ENCODE data around the gene HBA2.
"Not testable (repeated sequence)": the region's sequence is repeated elsewhere in the genome, so short reads cannot be mapped to it uniquely, and the experiment has no call there.

The HBA2 gene

DNA sequence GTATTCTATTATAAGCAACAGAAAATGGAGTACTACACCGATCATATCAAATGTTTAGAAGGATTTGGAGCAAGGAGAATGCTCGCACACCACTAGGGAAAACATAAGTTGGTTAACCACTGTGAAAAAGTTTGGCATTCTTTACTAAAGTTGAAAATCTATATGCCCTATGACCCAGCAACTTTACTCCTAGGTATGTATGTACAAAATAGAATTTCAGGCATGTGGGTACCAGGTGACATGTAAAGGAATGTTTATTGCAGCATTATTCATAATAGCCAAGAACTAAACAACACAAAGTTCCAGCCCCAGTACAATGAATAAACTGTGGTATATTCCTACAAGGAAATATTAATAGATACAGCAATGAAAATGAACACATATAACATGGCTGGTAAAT, 26.0 kb upstream of the HBA2 start:
- TF ChIP-seq POLR2A (IDR thresholded peaks at IDR 0.05; ENCODE audit: extremely low read depth, insufficient read length), result no peak
- TF ChIP-seq, protein P1, sequence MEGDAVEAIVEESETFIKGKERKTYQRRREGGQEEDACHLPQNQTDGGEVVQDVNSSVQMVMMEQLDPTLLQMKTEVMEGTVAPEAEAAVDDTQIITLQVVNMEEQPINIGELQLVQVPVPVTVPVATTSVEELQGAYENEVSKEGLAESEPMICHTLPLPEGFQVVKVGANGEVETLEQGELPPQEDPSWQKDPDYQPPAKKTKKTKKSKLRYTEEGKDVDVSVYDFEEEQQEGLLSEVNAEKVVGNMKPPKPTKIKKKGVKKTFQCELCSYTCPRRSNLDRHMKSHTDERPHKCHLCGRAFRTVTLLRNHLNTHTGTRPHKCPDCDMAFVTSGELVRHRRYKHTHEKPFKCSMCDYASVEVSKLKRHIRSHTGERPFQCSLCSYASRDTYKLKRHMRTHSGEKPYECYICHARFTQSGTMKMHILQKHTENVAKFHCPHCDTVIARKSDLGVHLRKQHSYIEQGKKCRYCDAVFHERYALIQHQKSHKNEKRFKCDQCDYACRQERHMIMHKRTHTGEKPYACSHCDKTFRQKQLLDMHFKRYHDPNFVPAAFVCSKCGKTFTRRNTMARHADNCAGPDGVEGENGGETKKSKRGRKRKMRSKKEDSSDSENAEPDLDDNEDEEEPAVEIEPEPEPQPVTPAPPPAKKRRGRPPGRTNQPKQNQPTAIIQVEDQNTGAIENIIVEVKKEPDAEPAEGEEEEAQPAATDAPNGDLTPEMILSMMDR (IDR thresholded peaks at IDR 0.05; ENCODE audit: low read depth, low read length), result no peak
- TF ChIP-seq MYC (IDR thresholded peaks at IDR 0.05; ENCODE audit: low read depth, low read length), result no peak
- TF ChIP-seq, protein P2, sequence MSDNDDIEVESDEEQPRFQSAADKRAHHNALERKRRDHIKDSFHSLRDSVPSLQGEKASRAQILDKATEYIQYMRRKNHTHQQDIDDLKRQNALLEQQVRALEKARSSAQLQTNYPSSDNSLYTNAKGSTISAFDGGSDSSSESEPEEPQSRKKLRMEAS (IDR thresholded peaks at IDR 0.05; ENCODE audit: low read depth, low read length), result no peak
- no peak overlapping the region for H3K4me3 ChIP-seq (ENCODE audit: low read depth, low read length)
- no peak for DNase-seq (ENCODE audit: low read depth)

DNA sequence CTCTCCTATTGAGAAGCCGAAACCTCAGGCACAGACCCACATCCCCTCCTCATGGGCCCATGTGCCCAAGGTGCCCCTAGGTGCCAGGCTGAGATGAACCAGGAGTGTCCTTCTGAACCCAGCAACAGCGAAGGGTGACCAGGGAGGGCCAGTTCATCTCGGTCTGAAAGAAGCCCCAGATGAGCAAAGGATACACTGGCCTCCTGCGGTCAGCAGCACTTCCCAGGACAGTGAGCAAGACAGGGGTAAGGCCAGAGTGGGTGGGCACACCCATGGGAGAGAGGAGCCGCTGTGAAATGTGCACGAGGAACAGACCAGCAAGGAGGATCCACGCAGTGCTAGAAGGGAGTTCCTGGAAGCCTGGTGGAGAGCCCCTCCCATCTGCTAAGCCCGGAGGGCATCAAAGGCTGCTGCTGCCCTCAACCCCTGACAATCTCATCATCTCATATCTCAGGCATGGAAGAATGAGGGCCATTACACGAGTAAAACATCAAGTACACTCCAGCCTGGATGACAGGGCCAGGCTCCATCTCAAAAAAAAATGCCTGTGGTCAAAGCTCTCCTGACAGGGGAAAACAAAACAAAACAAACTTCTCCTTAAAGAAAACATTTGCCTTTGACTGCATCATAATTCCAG, 23.5 kb upstream of the HBA2 start:
- TF ChIP-seq, protein P1 (IDR thresholded peaks at IDR 0.05; ENCODE audit: low read depth, low read length), result no peak
- no peak for TF ChIP-seq POLR2A (IDR thresholded peaks at IDR 0.05; ENCODE audit: extremely low read depth, insufficient read length)
- no peak for TF ChIP-seq MYC (IDR thresholded peaks at IDR 0.05; ENCODE audit: low read depth, low read length)
- TF ChIP-seq, protein P2 (IDR thresholded peaks at IDR 0.05; ENCODE audit: low read depth, low read length), result no peak
- no peak overlapping the region for H3K4me3 ChIP-seq (ENCODE audit: low read depth, low read length)
- DNase-seq (ENCODE audit: low read depth), result no peak

DNA sequence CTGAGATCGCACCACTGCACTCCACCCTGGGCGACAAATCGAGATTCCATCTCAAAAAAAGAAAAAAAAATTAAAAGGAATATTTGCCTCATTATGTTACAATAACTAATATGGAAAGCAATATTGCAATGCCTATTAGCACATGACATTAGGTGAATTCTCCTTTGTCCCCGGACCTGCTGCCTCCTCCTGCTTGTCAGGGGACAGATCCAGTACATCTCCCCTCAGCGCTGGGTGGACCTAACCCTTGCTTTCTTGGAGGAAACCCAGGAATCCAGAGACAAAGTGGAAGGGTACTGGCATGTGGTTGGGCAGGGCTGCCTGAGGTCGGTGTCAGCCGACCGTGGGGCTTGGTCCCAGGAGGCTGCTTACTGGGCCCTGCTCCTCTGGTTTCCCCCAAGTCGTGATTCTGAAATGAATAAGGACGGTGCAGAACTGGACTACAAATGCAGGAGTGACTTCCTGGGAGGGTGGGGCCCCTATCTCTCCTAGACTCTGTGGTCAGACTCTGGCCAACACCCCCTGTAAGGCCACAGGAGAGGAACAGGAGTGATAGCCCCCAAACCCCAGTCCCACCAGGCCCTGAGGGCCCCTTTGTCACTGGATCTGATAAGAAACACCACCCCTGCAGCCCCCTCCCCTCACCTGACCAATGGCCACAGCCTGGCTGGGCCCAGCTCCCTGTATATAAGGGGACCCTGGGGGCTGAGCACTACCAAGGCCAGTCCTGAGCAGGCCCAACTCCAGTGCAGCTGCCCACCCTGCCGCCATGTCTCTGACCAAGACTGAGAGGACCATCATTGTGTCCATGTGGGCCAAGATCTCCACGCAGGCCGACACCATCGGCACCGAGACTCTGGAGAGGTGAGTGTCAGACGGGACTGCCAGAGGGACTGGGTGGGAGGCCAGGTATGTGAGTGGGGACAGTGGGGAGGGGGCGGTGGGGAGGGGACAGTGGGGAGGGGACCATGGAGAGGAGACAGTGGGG, 20.2 kb upstream of the HBA2 start, which contains the start of gene HBZ:
TSS of gene HBZ (plus strand) at position 504 of the 988 bp plus-strand sequence. CDS start at position 770, 266 bp downstream.
- TF ChIP-seq MYC (IDR thresholded peaks at IDR 0.05; ENCODE audit: low read depth, low read length) (no peak), POLR2A (IDR thresholded peaks at IDR 0.05; ENCODE audit: extremely low read depth, insufficient read length) (no peak)
- TF ChIP-seq, protein P2 (IDR thresholded peaks at IDR 0.05; ENCODE audit: low read depth, low read length), result no peak
- TF ChIP-seq, protein P1 (IDR thresholded peaks at IDR 0.05; ENCODE audit: low read depth, low read length), result no peak
- no peak for DNase-seq (ENCODE audit: low read depth)
- no peak within 1 kb of the TSS for H3K4me3 ChIP-seq (ENCODE audit: low read depth, low read length)

DNA sequence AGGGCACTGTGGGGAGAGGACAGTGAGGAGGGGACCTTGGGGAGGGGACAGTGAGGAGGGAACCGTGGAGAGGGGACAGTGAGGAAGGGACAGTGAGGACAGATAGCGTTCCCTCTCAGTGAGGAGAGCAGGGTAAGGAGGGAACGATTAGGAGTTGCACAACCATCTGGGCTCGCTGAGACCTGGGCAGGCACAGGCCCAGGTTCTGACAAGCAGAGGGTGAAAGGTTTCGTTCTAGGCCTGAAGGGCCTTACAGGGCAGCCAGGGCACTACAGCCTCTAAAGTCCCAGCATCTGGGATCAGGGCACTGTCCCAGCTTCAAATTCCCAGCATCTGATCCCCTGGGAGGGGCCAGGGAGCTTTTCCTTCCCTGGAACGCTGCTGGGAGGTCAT, 19.6 kb upstream of the HBA2 start:
- H3K4me3 ChIP-seq (ENCODE audit: low read depth, low read length); DNase-seq (ENCODE audit: low read depth): not testable (repeated sequence)

DNA sequence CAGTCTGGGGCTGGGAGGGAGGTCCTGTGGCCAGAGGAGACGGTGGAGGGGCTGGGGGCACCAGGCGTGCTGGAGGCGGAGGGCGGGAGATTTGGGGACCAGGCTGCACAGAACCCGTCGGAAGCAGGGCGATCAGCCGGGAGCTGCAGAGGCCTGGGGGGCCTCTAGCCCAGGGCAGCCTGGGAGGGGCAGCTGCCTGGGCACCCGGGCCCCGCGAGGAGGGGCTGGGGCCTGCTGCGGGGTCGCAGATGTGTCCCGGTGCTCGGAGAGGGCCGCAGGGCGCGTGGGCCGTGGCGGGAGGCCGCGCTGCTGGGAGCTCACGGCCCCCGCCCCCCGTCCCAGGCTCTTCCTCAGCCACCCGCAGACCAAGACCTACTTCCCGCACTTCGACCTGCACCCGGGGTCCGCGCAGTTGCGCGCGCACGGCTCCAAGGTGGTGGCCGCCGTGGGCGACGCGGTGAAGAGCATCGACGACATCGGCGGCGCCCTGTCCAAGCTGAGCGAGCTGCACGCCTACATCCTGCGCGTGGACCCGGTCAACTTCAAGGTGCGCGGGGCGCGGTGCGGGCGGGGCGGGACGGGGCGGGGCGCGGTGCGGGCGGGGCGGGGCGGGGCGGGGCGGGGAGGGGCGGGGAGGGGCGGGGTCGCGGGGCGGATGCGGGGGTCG, 19.0 kb upstream of the HBA2 start:
- not testable (repeated sequence) for H3K4me3 ChIP-seq (ENCODE audit: low read depth, low read length); DNase-seq (ENCODE audit: low read depth)

DNA sequence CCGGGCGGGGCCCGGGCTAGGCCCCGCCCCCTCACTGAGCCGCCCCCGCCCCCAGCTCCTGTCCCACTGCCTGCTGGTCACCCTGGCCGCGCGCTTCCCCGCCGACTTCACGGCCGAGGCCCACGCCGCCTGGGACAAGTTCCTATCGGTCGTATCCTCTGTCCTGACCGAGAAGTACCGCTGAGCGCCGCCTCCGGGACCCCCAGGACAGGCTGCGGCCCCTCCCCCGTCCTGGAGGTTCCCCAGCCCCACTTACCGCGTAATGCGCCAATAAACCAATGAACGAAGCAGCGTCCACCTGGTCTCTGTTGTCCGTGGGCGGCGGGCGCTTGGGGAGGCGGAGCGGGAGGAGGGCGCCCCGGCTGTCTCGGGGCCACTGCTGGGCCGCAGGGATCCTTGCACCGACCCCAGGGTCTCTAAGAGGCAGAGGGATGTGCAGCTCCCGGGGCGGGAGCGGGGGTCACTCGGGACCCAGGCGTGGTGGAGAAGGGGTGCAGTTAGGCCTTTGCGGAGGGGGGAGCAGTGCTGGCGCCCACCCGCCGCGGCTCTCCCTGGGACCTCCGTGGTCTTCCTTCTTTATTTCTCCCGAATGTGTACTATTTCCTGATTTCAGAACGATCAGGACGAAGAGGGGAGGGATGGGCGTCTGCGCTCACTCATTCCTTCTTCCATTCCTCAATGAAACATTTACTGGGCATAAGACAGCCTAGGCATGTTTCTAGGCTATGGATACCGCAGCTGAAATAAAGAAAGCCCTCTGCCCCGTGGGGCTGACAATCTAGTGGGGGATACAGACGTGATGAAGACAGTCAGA, 18.3 kb upstream of the HBA2 start:
- DNase-seq (ENCODE audit: low read depth), result peak; percentile 23
- no peak overlapping the region for H3K4me3 ChIP-seq (ENCODE audit: low read depth, low read length)
- TF ChIP-seq, protein P2 (IDR thresholded peaks at IDR 0.05; ENCODE audit: low read depth, low read length), result no peak
- TF ChIP-seq POLR2A (IDR thresholded peaks at IDR 0.05; ENCODE audit: extremely low read depth, insufficient read length) (no peak), MYC (IDR thresholded peaks at IDR 0.05; ENCODE audit: low read depth, low read length) (no peak)
- TF ChIP-seq, protein P1 (IDR thresholded peaks at IDR 0.05; ENCODE audit: low read depth, low read length), result no peak

All from NB4 (cell line).